HepG2 (cell line): Measurements from ENCODE around the gene CFL1. TPM values are rescaled to one million over a fixed set of nuclear protein-coding genes. Genes with fewer than 3 reads are reported as not detected.

ENCODE experiments used
- ZFYVE20 ChIP-seq: sonication (generic); formaldehyde crosslinking; IDR thresholded peaks from 2 replicates; pipeline ENCODE4 v1.8.0; 2023; ENCODE audit warnings: low read depth, mild to moderate bottlenecking, moderate library complexity, missing genetic modification reagents, borderline replicate concordance
- polyA plus RNA-seq, 8 experiments: library from polyadenylated mRNA; depleted of rRNA in 3 of 8; stranded (reverse) in 7 of 8; unstranded in 1 of 8; fragments of >200 nt; fragmentation: Illumina TruSeq in 4 of 8; extraction: Trizol in 4 of 8; gene quantifications; 2 replicates each; pipeline versions ENCODE4 v1.2.1 to v1.2.3, GENCODE V29; 2011 to 2016; ENCODE audit warnings: low read depth in 4 of 8, missing spikeins in 1 of 8, mixed read lengths in 1 of 8; ENCODE audit not compliant: insufficient read depth in 1 of 8
- total RNA-seq, 5 experiments: library from RNA; depleted of rRNA; stranded (reverse); fragments of >200 nt; fragmentation: Illumina TruSeq; extraction: Trizol; gene quantifications; 2 replicates each; pipeline ENCODE4 v1.2.3, GENCODE V29; 2016; ENCODE audit warnings: low read depth in 1 of 5
- TF ChIP-seq, protein P1 (sequence below), 2 experiments: sonication (generic) in 1 of 2; formaldehyde crosslinking in 1 of 2; IDR thresholded peaks; 2 replicates each; pipeline versions ENCODE4 v1.4.0 to v1.6.1; 2018 to 2020; ENCODE audit warnings: missing genetic modification reagents in 2 of 2, borderline replicate concordance in 1 of 2, low read depth in 1 of 2, mild to moderate bottlenecking in 1 of 2, missing biosample characterization in 1 of 2
- TF ChIP-seq, protein P2 (sequence below): sonication (generic); formaldehyde crosslinking; IDR thresholded peaks from 2 replicates; pipeline ENCODE4 v1.4.0; 2020; ENCODE audit warnings: mild to moderate bottlenecking, missing genetic modification reagents

Gene CFL1
- total and polyA plus RNA-seq, 2 of the 13 experiments (the other 11 are each of a cell fraction or from before 2014, with no cell fraction given): 379 to 383 TPM

DNA sequence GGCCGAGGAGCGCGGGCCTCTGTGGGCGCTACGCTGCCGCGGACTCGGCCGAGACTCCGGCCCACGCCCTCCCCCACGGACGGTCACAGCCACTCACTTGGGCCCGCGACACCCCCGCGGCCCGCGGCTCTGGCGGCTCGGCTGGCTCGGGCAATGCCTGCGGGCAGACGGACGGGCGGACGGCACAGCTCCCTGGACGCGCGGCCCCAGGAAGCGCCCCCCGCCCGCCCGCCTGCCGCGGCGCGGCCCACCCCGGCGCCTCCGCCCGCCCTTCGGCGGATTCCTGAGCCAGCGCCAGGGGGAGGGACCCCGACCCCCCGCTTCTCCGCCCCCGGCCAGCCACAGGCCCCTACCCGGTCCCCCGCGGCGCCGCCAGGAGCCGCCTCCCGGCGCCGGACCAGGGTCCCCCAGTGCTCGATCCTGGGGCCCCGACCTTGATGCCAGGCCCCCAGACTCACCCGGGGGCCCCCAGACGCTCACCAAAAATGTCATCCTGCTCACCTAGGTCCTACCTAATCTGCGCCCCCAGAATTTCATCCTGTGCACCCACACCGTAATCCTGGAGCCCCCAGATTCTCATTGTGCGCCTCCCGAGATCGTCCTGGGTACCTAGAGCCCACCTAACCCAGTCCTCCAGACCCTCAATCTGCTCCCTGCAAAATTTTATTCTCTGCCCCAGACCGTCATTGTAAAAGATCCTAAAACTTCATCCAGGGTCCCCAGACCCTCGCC is 14.8 kb upstream of the CFL1 start, which contains the start of gene EFEMP2 (continued):
- TF ChIP-seq, protein P1, sequence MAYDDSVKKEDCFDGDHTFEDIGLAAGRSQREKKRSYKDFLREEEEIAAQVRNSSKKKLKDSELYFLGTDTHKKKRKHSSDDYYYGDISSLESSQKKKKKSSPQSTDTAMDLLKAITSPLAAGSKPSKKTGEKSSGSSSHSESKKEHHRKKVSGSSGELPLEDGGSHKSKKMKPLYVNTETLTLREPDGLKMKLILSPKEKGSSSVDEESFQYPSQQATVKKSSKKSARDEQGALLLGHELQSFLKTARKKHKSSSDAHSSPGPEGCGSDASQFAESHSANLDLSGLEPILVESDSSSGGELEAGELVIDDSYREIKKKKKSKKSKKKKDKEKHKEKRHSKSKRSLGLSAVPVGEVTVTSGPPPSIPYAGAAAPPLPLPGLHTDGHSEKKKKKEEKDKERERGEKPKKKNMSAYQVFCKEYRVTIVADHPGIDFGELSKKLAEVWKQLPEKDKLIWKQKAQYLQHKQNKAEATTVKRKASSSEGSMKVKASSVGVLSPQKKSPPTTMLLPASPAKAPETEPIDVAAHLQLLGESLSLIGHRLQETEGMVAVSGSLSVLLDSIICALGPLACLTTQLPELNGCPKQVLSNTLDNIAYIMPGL (CRISPR knock-in tag; IDR thresholded peaks at IDR 0.05; ENCODE audit: borderline replicate concordance in 1 of 2, low read depth in 1 of 2): no peak
- no peak for TF ChIP-seq ZFYVE20 (CRISPR knock-in tag)
- TF ChIP-seq, protein P2, sequence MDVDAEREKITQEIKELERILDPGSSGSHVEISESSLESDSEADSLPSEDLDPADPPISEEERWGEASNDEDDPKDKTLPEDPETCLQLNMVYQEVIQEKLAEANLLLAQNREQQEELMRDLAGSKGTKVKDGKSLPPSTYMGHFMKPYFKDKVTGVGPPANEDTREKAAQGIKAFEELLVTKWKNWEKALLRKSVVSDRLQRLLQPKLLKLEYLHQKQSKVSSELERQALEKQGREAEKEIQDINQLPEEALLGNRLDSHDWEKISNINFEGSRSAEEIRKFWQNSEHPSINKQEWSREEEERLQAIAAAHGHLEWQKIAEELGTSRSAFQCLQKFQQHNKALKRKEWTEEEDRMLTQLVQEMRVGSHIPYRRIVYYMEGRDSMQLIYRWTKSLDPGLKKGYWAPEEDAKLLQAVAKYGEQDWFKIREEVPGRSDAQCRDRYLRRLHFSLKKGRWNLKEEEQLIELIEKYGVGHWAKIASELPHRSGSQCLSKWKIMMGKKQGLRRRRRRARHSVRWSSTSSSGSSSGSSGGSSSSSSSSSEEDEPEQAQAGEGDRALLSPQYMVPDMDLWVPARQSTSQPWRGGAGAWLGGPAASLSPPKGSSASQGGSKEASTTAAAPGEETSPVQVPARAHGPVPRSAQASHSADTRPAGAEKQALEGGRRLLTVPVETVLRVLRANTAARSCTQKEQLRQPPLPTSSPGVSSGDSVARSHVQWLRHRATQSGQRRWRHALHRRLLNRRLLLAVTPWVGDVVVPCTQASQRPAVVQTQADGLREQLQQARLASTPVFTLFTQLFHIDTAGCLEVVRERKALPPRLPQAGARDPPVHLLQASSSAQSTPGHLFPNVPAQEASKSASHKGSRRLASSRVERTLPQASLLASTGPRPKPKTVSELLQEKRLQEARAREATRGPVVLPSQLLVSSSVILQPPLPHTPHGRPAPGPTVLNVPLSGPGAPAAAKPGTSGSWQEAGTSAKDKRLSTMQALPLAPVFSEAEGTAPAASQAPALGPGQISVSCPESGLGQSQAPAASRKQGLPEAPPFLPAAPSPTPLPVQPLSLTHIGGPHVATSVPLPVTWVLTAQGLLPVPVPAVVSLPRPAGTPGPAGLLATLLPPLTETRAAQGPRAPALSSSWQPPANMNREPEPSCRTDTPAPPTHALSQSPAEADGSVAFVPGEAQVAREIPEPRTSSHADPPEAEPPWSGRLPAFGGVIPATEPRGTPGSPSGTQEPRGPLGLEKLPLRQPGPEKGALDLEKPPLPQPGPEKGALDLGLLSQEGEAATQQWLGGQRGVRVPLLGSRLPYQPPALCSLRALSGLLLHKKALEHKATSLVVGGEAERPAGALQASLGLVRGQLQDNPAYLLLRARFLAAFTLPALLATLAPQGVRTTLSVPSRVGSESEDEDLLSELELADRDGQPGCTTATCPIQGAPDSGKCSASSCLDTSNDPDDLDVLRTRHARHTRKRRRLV (CRISPR knock-in tag): no peak
- TF ChIP-seq, all 625 proteins: peak for 9
